Stimulated activated CD8-positive, alpha-beta memory T cell treated with anti-CD3 and anti-CD28 coated beads, Interleukin-4, amount 100 ng/mL, for 4 hours (primary cell): ENCODE data around the gene INSIG2.

ENCODE experiments used
- DNase-seq, 2 donors: peaks; one replicate each; pipeline ENCODE4 v3.0.0-alpha.2; 2020; ENCODE audit warnings: low read depth in 2 of 2, low spot score in 1 of 2

The INSIG2 gene

GRCh38 chr2:118088051-118089024 is at the start of gene INSIG2:
TSS of gene INSIG2 (plus strand) at chr2:118088471. CDS start at chr2:118096557, 8,086 bp downstream.
- peak; percentile 64 to 82 for DNase-seq

GRCh38 chr2:118040891-118041290 is 47.4 kb upstream of the INSIG2 start:
- no peak for DNase-seq

GRCh38 chr2:118044103-118044716 is 44.1 kb upstream of the INSIG2 start:
- no peak for DNase-seq

GRCh38 chr2:118044854-118045253 is 43.4 kb upstream of the INSIG2 start:
- DNase-seq, result no peak

- no peak for DNase-seq
These were observed 43.0 kb upstream of the INSIG2 start for GRCh38 chr2:118045286-118045685.

- no peak for DNase-seq
These were observed 41.5 kb upstream of the INSIG2 start for GRCh38 chr2:118046634-118047210.

GRCh38 chr2:118047380-118047826 is 40.9 kb upstream of the INSIG2 start:
- DNase-seq, result no peak

GRCh38 chr2:118048401-118048800 is 39.9 kb upstream of the INSIG2 start:
- no peak for DNase-seq

- no peak for DNase-seq
These were observed 39.0 kb upstream of the INSIG2 start for GRCh38 chr2:118049140-118049815.

- no peak for DNase-seq
These were observed 38.5 kb upstream of the INSIG2 start for GRCh38 chr2:118049816-118050140.

GRCh38 chr2:118050386-118050785 is 37.9 kb upstream of the INSIG2 start:
- DNase-seq, result no peak

- no peak for DNase-seq
These were observed 37.3 kb upstream of the INSIG2 start for GRCh38 chr2:118050974-118051373.

GRCh38 chr2:118051826-118052358 is 36.4 kb upstream of the INSIG2 start:
- no peak for DNase-seq

- DNase-seq, result no peak
These were observed 35.8 kb upstream of the INSIG2 start for GRCh38 chr2:118052474-118052873.

- no peak for DNase-seq
These were observed 34.6 kb upstream of the INSIG2 start for GRCh38 chr2:118053681-118054080.

GRCh38 chr2:118054213-118055008 is 33.9 kb upstream of the INSIG2 start:
- no peak for DNase-seq

- DNase-seq, result no peak
These were observed 32.6 kb upstream of the INSIG2 start for GRCh38 chr2:118055512-118056164.

GRCh38 chr2:118056165-118056534 is 32.1 kb upstream of the INSIG2 start:
- no peak for DNase-seq

- no peak for DNase-seq
These were observed 31.5 kb upstream of the INSIG2 start for GRCh38 chr2:118056801-118057200.

GRCh38 chr2:118058951-118059350 is 29.3 kb upstream of the INSIG2 start:
- DNase-seq, result no peak
